Measurements from ENCODE around the gene TSGA10IP. TPM values are rescaled to one million over a fixed set of nuclear protein-coding genes. Genes with fewer than 3 reads are reported as not detected.

The TSGA10IP gene
- total and polyA plus RNA-seq, 10 of the 15 experiments (the other 5 are each of a cell fraction or from before 2014, with no cell fraction given): not detected

DNA sequence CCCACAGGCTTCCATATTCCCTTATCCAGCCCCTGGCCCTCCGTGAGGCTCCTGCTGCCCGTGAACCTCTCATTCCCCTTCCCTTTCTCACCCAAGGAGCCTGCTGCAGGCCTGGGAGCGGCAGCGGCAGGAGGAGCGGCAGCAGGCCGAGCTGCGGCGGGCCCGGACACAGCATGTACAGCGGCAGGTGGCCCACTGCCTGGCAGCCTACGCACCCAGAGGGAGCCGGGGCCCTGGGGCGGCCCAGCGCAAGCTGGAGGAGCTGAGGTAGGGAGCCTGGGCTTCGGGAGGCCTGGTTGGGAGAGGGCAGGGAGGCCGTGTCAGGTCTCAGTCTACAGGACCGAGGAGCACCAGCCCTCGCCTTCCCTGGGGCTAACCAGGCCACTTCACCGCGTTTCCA is 8.2 kb downstream of the TSGA10IP start (continued):
- TF ChIP-seq NFYB (IDR thresholded peaks at IDR 0.05; ENCODE audit: insufficient read depth, low read depth, low read length): no peak
- no peak for TF ChIP-seq CBX5 (IDR thresholded peaks at IDR 0.05; ENCODE audit: low read depth)
- TF ChIP-seq CREM (IDR thresholded peaks at IDR 0.05; ENCODE audit: low read depth): no peak
- TF ChIP-seq, protein P1, sequence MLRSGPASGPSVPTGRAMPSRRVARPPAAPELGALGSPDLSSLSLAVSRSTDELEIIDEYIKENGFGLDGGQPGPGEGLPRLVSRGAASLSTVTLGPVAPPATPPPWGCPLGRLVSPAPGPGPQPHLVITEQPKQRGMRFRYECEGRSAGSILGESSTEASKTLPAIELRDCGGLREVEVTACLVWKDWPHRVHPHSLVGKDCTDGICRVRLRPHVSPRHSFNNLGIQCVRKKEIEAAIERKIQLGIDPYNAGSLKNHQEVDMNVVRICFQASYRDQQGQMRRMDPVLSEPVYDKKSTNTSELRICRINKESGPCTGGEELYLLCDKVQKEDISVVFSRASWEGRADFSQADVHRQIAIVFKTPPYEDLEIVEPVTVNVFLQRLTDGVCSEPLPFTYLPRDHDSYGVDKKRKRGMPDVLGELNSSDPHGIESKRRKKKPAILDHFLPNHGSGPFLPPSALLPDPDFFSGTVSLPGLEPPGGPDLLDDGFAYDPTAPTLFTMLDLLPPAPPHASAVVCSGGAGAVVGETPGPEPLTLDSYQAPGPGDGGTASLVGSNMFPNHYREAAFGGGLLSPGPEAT (IDR thresholded peaks at IDR 0.05; ENCODE audit: low read depth): no peak

DNA sequence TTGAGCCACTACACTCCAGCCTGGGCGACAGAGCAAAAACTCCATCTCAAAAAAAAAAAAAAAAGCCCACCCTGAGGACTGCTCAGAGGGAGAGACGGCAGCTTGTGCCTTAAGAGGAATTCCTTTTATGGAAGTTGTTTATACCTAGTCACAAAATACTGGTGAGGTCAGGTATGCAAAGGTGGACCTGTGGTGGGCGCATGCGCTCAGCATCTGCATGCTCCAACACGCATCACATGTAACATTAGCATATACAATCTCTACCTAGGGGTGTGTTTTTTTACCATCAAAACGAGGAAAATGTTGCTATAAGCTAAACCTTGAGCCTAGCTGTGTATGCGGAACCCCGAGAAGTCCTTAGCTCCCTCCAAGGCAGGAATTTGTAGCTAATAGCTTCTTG is 9.5 kb downstream of the TSGA10IP start:
- H3K36me3 ChIP-seq (ENCODE audit: control insufficient read depth in 2 of 2, insufficient read depth in 2 of 2, low read length in 1 of 2): no peaks in the 10 kb centered on the region
- H3K4me3 ChIP-seq: no peak overlapping the region
- ATAC-seq: no peak
- no peak overlapping the region for H2AFZ ChIP-seq (ENCODE audit: control insufficient read depth, low read depth, low read length)
- SMC1A ChIA-PET (ENCODE audit: uncharacterized antibody, unreplicated experiment): interaction anchor here (1.1 kb wide), 1 partner anchor 9 kb away, joined by 3 read pairs; no protein-coding TSS in a partner anchor
- TF ChIP-seq STAT3 (IDR thresholded peaks at IDR 0.05; ENCODE audit: low read depth, low read length): no peak
- TF ChIP-seq FOXK2 (IDR thresholded peaks at IDR 0.05): no peak
- no peak for TF ChIP-seq RFX5 (IDR thresholded peaks at IDR 0.05; ENCODE audit: low read depth, low read length)
- no peak for TF ChIP-seq HDAC6 (IDR thresholded peaks at IDR 0.05; ENCODE audit: unreplicated experiment)
- no peak for TF ChIP-seq NFXL1 (IDR thresholded peaks at IDR 0.05; ENCODE audit: borderline replicate concordance)
- no peak for TF ChIP-seq POLR2AphosphoS5 (IDR thresholded peaks at IDR 0.05; ENCODE audit: low read length)
- no peak for TF ChIP-seq MTA3 (IDR thresholded peaks at IDR 0.05; ENCODE audit: borderline replicate concordance, low read length)
- TF ChIP-seq MXI1 (IDR thresholded peaks at IDR 0.05; ENCODE audit: low read depth, low read length): no peak
- TF ChIP-seq, protein P2, sequence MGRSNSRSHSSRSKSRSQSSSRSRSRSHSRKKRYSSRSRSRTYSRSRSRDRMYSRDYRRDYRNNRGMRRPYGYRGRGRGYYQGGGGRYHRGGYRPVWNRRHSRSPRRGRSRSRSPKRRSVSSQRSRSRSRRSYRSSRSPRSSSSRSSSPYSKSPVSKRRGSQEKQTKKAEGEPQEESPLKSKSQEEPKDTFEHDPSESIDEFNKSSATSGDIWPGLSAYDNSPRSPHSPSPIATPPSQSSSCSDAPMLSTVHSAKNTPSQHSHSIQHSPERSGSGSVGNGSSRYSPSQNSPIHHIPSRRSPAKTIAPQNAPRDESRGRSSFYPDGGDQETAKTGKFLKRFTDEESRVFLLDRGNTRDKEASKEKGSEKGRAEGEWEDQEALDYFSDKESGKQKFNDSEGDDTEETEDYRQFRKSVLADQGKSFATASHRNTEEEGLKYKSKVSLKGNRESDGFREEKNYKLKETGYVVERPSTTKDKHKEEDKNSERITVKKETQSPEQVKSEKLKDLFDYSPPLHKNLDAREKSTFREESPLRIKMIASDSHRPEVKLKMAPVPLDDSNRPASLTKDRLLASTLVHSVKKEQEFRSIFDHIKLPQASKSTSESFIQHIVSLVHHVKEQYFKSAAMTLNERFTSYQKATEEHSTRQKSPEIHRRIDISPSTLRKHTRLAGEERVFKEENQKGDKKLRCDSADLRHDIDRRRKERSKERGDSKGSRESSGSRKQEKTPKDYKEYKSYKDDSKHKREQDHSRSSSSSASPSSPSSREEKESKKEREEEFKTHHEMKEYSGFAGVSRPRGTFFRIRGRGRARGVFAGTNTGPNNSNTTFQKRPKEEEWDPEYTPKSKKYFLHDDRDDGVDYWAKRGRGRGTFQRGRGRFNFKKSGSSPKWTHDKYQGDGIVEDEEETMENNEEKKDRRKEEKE (IDR thresholded peaks at IDR 0.05): no peak
- TF ChIP-seq HCFC1 (IDR thresholded peaks at IDR 0.05; ENCODE audit: low read length): no peak
- no peaks in the 10 kb centered on the region for H4K20me1 ChIP-seq (ENCODE audit: control insufficient read depth, insufficient read depth)
- RAD21 ChIA-PET (ENCODE audit: unreplicated experiment): interaction anchor here (0.6 to 1.1 kb wide), 2 partner anchors 27 to 53 kb away, joined by 4 read pairs; no protein-coding TSS in a partner anchor
- H3K27ac ChIP-seq (ENCODE audit: control insufficient read depth, insufficient read depth): no peak overlapping the region
- H3K9me3 ChIP-seq (replicated peaks; ENCODE audit: control insufficient read depth, insufficient read depth, low read length): no peaks in the 10 kb centered on the region
- intact Hi-C loops (cut with micrococcal nuclease; ENCODE audit: unreplicated experiment): no loop called here
- no TSS peak for BruUV-seq (replicated peaks)
- no peak for FAIRE-seq
- no peak overlapping the region for H3K9ac ChIP-seq (ENCODE audit: control insufficient read depth, insufficient read depth, low read length)
- in situ Hi-C loops (cut with MboI): no loop called here
- no peak for DNase-seq (ENCODE audit: low read depth, low spot score)
- POLR2A ChIA-PET: interaction anchor here (0.6 to 0.7 kb wide), 2 partner anchors 21 kb away, joined by 3 read pairs; no protein-coding TSS in a partner anchor
- peaks cover 14% of the 10 kb centered on the region for H3K4me1 ChIP-seq (ENCODE audit: control insufficient read depth, insufficient read depth, low read length)
- CTCF ChIA-PET: interaction anchor here (0.8 kb wide), 1 partner anchor 109 kb away, joined by 3 read pairs; no protein-coding TSS in a partner anchor
- no peak overlapping the region for H3K4me2 ChIP-seq (ENCODE audit: control insufficient read depth, insufficient read depth)
- H3K79me2 ChIP-seq (ENCODE audit: control insufficient read depth, insufficient read depth, low read length): no peaks in the 10 kb centered on the region
- H3K27me3 ChIP-seq (replicated peaks in 1 of 2; ENCODE audit: control insufficient read depth in 2 of 2, insufficient read depth in 2 of 2, low read length in 1 of 2): no peaks in the 10 kb centered on the region
- 71% methylated on average over 8 of the region's 8 CpGs for WGBS (ENCODE audit: insufficient coverage, insufficient replicate concordance, low lambda C conversion rate, missing lambda C conversion rate)
